H1 (cell line): ENCODE results near the gene C6orf52. TPM values are rescaled to one million over a fixed set of nuclear protein-coding genes. Genes with fewer than 3 reads are reported as not detected.

Experiments used
- EZH2 ChIP-seq: fragments of 200-600 bp; sonication (generic); IDR thresholded peaks from 2 replicates; pipeline ENCODE4 v1.7.1; 2012; ENCODE audit warnings: low read depth, mild to moderate bottlenecking, moderate library complexity, low read length, inconsistent platforms; ENCODE audit not compliant: severe bottlenecking
- HDAC6 ChIP-seq: IDR thresholded peaks from one replicate; pipeline ENCODE4 v1.7.1; 2012; ENCODE audit warnings: low read depth, mild to moderate bottlenecking, inconsistent platforms, low read length, moderate library complexity
- SRF ChIP-seq: IDR thresholded peaks from 2 replicates; pipeline ENCODE4 v1.6.1; 2011; ENCODE audit warnings: mild to moderate bottlenecking, low read depth, low read length, moderate library complexity
- TAF1 ChIP-seq: IDR thresholded peaks from 2 replicates; pipeline ENCODE4 v1.6.1; 2011; ENCODE audit warnings: mild to moderate bottlenecking, low read depth, low read length
- TEAD4 ChIP-seq: IDR thresholded peaks from 2 replicates; pipeline ENCODE4 v1.6.1; 2012; ENCODE audit warnings: low read depth, low read length, inconsistent platforms, mixed read lengths
- polyA plus RNA-seq, 7 experiments: library from polyadenylated mRNA; depleted of rRNA in 3 of 7; stranded (reverse) in 5 of 7; unstranded in 2 of 7; fragments of >200 nt in 5 of 7; fragments of 200-250 nt in 2 of 7; gene quantifications; 1 replicate in 5 of 7; 2 replicates in 1 of 7; 4 replicates in 1 of 7; pipeline versions ENCODE4 v1.2.1 to v1.2.3, GENCODE V29; 2011 to 2013; ENCODE audit warnings: missing spikeins in 2 of 7, mixed read lengths in 2 of 7
- total RNA-seq: library from RNA; stranded (reverse); fragmentation: NEBNext Ultra II Directional; extraction: Animal tissue kit (Norgen Biotek cat#: 25700); gene quantifications from 2 replicates; pipeline ENCODE4 v1.2.1, GENCODE V29; 2021

C6orf52 gene
- total and polyA plus RNA-seq, 2 of the 8 experiments (the other 6 are each of a cell fraction or from before 2014, with no cell fraction given), result 1.5 to 3.1 TPM

- no peak for TF ChIP-seq TEAD4
- TF ChIP-seq TAF1, result no peak
- TF ChIP-seq EZH2, result no peak
- TF ChIP-seq SRF, result no peak
- TF ChIP-seq HDAC6, result no peak
Measured at GRCh38 chr6:10643201-10643651, 51.2 kb downstream of the C6orf52 start (continued).
